Measurements from ENCODE around the gene ACBD4. TPM values are rescaled to one million over a fixed set of nuclear protein-coding genes. Genes with fewer than 3 reads are reported as not detected.

The ACBD4 gene
- total RNA-seq, 1 experiment from 2014 or later, result 7.7 TPM

- no peaks in the 10 kb centered on the region for H3K36me3 ChIP-seq (ENCODE audit: control insufficient read depth, insufficient read depth, low read length)
- in situ Hi-C loops (cut with HindIII; ENCODE audit: low pct_unique_long_range_greater_than_20kb, low sequenced_read_pairs), result no loop called here
- ChIA-PET POLR2A (no interaction called here), CTCF (no interaction called here)
- H3K27me3 ChIP-seq (ENCODE audit: control insufficient read depth, insufficient read depth, low read length), result no peaks in the 10 kb centered on the region
- ATAC-seq, result no peak
- intact Hi-C loops (cut with micrococcal nuclease; ENCODE audit: unreplicated experiment), result no loop called here
- no peaks in the 10 kb centered on the region for H3K9me3 ChIP-seq (ENCODE audit: control insufficient read depth, insufficient read depth, low read depth, low read length)
- DNase-seq (ENCODE audit: low read depth, low spot score), result no peak
- TF ChIP-seq CTCF (IDR thresholded peaks at IDR 0.05) (no peak), POLR2AphosphoS5 (IDR thresholded peaks at IDR 0.05; ENCODE audit: low read depth, low read length) (no peak), SIN3A (IDR thresholded peaks at IDR 0.05; ENCODE audit: borderline replicate concordance, insufficient read depth, low read depth, low read length) (no peak), REST (IDR thresholded peaks at IDR 0.05; ENCODE audit: insufficient read depth in 1 of 2, low read depth in 2 of 2, low read length in 1 of 2) (no peak), TCF7L2 (IDR thresholded peaks at IDR 0.05; ENCODE audit: low read depth, low read length) (no peak)
- H3K4me3 ChIP-seq (ENCODE audit: low read depth in 2 of 2, low read length in 2 of 2), result no peak overlapping the region
- no TSS peak for BruUV-seq (replicated peaks)
- H3K27ac ChIP-seq (ENCODE audit: low read length), result no peak overlapping the region
- H3K4me1 ChIP-seq (ENCODE audit: control insufficient read depth, insufficient read depth, low read length), result peaks cover 29% of the 10 kb centered on the region
Measured at GRCh38 chr17:45120558-45120957, 14.9 kb upstream of the ACBD4 start.

DNA sequence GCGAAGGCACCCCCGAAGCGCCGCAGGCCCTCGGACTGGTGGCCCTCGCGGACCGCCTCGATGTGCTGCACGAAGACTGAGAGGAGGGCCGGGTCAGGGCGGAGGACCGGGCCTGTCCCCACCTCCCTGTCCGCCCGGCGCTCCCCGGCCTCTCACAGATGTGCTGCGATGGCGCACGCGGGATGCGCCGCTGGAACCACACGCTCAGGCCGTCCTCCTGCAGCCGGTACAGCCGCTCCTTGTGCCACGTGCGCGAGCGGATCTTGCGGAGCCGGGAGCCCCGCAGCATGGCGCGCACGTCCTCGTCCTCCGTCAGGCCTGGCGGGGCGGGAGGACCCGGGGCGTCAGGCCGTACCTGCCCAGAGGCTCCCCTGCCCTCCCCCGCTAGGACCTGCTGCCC lies 14.4 kb upstream of the ACBD4 start:
- Histone ChIP-seq H3K9me3 (ENCODE audit: control insufficient read depth, insufficient read depth, low read depth, low read length) (no peaks in the 10 kb centered on the region), H3K27me3 (ENCODE audit: control insufficient read depth, insufficient read depth, low read length) (no peaks in the 10 kb centered on the region), H3K27ac (ENCODE audit: low read length) (no peak overlapping the region), H3K4me1 (ENCODE audit: control insufficient read depth, insufficient read depth, low read length) (peaks cover 29% of the 10 kb centered on the region), H3K36me3 (ENCODE audit: control insufficient read depth, insufficient read depth, low read length) (no peaks in the 10 kb centered on the region), H3K4me3 (ENCODE audit: low read depth in 2 of 2, low read length in 2 of 2) (no peak overlapping the region)
- ChIA-PET POLR2A (no interaction called here), CTCF (no interaction called here)
- ATAC-seq (no peak), DNase-seq (ENCODE audit: low read depth, low spot score) (no peak)
- BruUV-seq (replicated peaks), result no TSS peak
- intact Hi-C loops (cut with micrococcal nuclease; ENCODE audit: unreplicated experiment) (no loop called here), in situ Hi-C loops (cut with HindIII; ENCODE audit: low pct_unique_long_range_greater_than_20kb, low sequenced_read_pairs) (no loop called here)
- TF ChIP-seq CTCF (IDR thresholded peaks at IDR 0.05), result no peak
- TF ChIP-seq SIN3A (IDR thresholded peaks at IDR 0.05; ENCODE audit: borderline replicate concordance, insufficient read depth, low read depth, low read length), result no peak
- TF ChIP-seq TCF7L2 (IDR thresholded peaks at IDR 0.05; ENCODE audit: low read depth, low read length), result no peak

Measured in Panc1 (cell line).